K562 (cell line): ENCODE data around the gene ADD3. TPM values are rescaled to one million over a fixed set of nuclear protein-coding genes. Genes with fewer than 3 reads are reported as not detected.

Source experiments
- ARID3A ChIP-seq: IDR thresholded peaks from 2 replicates; pipeline ENCODE4 v1.6.1; 2012; ENCODE audit warnings: low read depth, low read length, improper control_type of control experiment, borderline replicate concordance
- CCAR2 ChIP-seq: fragments of 200-400 bp; formaldehyde crosslinking; IDR thresholded peaks from 2 replicates; pipeline ENCODE4 v1.6.1; 2017; ENCODE audit warnings: mild to moderate bottlenecking, low read depth, low read length
- CHCHD3 ChIP-seq: fragments of 250-450 bp; sonication (Bioruptor Pico); IDR thresholded peaks from 2 replicates; pipeline ENCODE4 v2.1.2; 2022; ENCODE audit warnings: mild to moderate bottlenecking
- CREB1 ChIP-seq, 2 experiments: sonication (generic) in 1 of 2; formaldehyde crosslinking in 1 of 2; IDR thresholded peaks; 2 replicates each; pipeline versions ENCODE4 v1.6.1 to v1.8.0; 2012 to 2022; ENCODE audit warnings: inconsistent platforms in 1 of 2, mild to moderate bottlenecking in 1 of 2, missing genetic modification reagents in 1 of 2, moderate library complexity in 1 of 2
- ETV6 ChIP-seq, 3 experiments: fragments of 150-350 bp in 1 of 3; sonication (generic) in 1 of 3; formaldehyde crosslinking in 1 of 3; IDR thresholded peaks; 2 replicates each; pipeline versions ENCODE4 v1.6.1 to v1.8.0; 2014 to 2022; ENCODE audit warnings: borderline replicate concordance in 2 of 3, low read depth in 2 of 3, antibody characterized with exemption in 1 of 3, low read length in 1 of 3, mild to moderate bottlenecking in 1 of 3, missing genetic modification reagents in 1 of 3
- GTF3C2 ChIP-seq: IDR thresholded peaks from 3 replicates; pipeline ENCODE4 v1.6.1; 2011; ENCODE audit warnings: borderline replicate concordance, mild to moderate bottlenecking, moderate library complexity; ENCODE audit not compliant: insufficient read length; ENCODE audit errors: extremely low read depth
- HDAC6 ChIP-seq: IDR thresholded peaks from 2 replicates; pipeline ENCODE4 v1.6.1; 2012; ENCODE audit warnings: low read depth, mild to moderate bottlenecking, control low read depth, inconsistent platforms, low read length, moderate library complexity
- KDM1A ChIP-seq, 2 experiments: fragments of 450-650 bp; IDR thresholded peaks; 2 replicates each; pipeline ENCODE4 v1.6.1; 2016; ENCODE audit warnings: mild to moderate bottlenecking in 2 of 2
- MTA1 ChIP-seq: fragments of 450-650 bp; IDR thresholded peaks from 2 replicates; pipeline ENCODE4 v1.6.1; 2017; ENCODE audit warnings: borderline replicate concordance
- MTF1 ChIP-seq: fragments of 250-450 bp; sonication (Bioruptor Pico); IDR thresholded peaks from 2 replicates; pipeline ENCODE4 v1.9.0; 2021; ENCODE audit warnings: moderate library complexity, mild to moderate bottlenecking, inconsistent platforms, borderline replicate concordance
- NFE2 ChIP-seq: IDR thresholded peaks from 2 replicates; pipeline ENCODE4 v1.6.1; 2014; ENCODE audit warnings: antibody characterized with exemption, low read depth
- PHTF2 ChIP-seq: fragments of 250-450 bp; sonication (Bioruptor Pico); IDR thresholded peaks from 2 replicates; pipeline ENCODE4 v1.5.0; 2021; ENCODE audit warnings: mild to moderate bottlenecking
- RBM15 ChIP-seq: fragments of 200-400 bp; formaldehyde crosslinking; IDR thresholded peaks from 2 replicates; pipeline ENCODE4 v1.6.1; 2018; ENCODE audit warnings: mild to moderate bottlenecking, low read length, moderate library complexity; ENCODE audit not compliant: insufficient read depth
- THRB ChIP-seq: fragments of 450-650 bp; formaldehyde crosslinking; conservative IDR thresholded peaks from 2 replicates; pipeline ENCODE4 v1.4.0; 2022; ENCODE audit warnings: mild to moderate bottlenecking, missing genetic modification characterization
- ZNF175 ChIP-seq: fragments of 200-800 bp; sonication (Bioruptor generic); IDR thresholded peaks from 2 replicates; pipeline ENCODE4 v1.6.1; 2016; ENCODE audit warnings: low read depth, mild to moderate bottlenecking, missing genetic modification characterization, missing compliant biosample characterization
- polyA plus RNA-seq, 8 experiments: library from polyadenylated mRNA; depleted of rRNA in 4 of 8; stranded (reverse) in 5 of 8; unstranded in 3 of 8; fragments of >200 nt; fragmentation: Nextera tagmentation in 2 of 8; fragmentation: Illumina TruSeq in 1 of 8; extraction: Ambion mirVana in 2 of 8; extraction: Trizol in 1 of 8; gene quantifications; 2 replicates each; pipeline versions ENCODE4 v1.2.1 to v1.2.3, GENCODE V29; 2011 to 2014; ENCODE audit warnings: inconsistent platforms in 1 of 8, missing spikeins in 1 of 8
- total RNA-seq, 7 experiments: library from RNA; depleted of rRNA in 6 of 7; stranded (reverse); fragments of >200 nt in 6 of 7; fragmentation: Illumina TruSeq in 2 of 7; extraction: Trizol in 2 of 7; gene quantifications; 2 replicates each; pipeline versions ENCODE4 v1.2.1 to v1.2.3, GENCODE V29; 2011 to 2021; ENCODE audit warnings: low replicate concordance in 1 of 7
- TF ChIP-seq, protein P1 (sequence below): fragments of 200-800 bp; sonication (Bioruptor generic); IDR thresholded peaks from 2 replicates; pipeline ENCODE4 v1.6.1; 2016; ENCODE audit warnings: missing genetic modification characterization, missing compliant biosample characterization

ADD3 gene
- total and polyA plus RNA-seq, 9 of the 15 experiments (the other 6 are each of a cell fraction or from before 2014, with no cell fraction given): 13.2 to 125 (median 31.7) TPM

DNA sequence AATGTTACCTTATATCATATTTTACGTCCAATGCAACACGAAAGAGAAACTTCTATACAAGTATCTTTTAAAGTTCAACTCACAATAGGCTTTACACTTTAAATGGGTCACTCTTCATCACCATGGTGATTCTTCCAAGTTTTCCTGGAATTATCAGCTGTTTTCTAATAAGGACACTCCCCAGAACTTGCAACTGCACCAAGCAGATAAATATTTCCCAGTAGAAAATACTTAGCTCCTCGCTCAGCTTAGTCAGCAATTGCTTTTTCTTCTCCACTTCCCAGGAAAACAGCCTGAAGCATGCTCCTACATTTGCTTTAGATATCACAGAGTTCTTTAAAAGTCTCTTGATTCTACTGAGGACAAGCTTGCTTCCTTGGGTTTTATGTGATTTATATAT, 25.7 kb upstream of the ADD3 start (continued):
- TF ChIP-seq THRB (CRISPR knock-in tag) (no peak), ETV6 (IDR thresholded peaks at IDR 0.05; ENCODE audit: borderline replicate concordance in 1 of 2, low read depth in 2 of 2, low read length in 1 of 2) (no peak), ETV6 (CRISPR knock-in tag; IDR thresholded peaks at IDR 0.05; ENCODE audit: borderline replicate concordance) (no peak), ZNF175 (no peak), RBM15 (no peak), NFE2 (0 out of 2 replicates have a peak, but pooled peaks have one; percentile 16), HDAC6 (no peak), ARID3A (no peak), CREB1 (IDR thresholded peaks at IDR 0.05) (no peak), CREB1 (CRISPR knock-in tag; IDR thresholded peaks at IDR 0.05) (no peak), MTF1 (CRISPR knock-in tag) (no peak), KDM1A (IDR thresholded peaks at IDR 0.05) (no peak), GTF3C2 (no peak), CCAR2 (no peak), MTA1 (no peak), CHCHD3 (CRISPR knock-in tag) (no peak), PHTF2 (CRISPR knock-in tag) (no peak)
- TF ChIP-seq, protein P1, sequence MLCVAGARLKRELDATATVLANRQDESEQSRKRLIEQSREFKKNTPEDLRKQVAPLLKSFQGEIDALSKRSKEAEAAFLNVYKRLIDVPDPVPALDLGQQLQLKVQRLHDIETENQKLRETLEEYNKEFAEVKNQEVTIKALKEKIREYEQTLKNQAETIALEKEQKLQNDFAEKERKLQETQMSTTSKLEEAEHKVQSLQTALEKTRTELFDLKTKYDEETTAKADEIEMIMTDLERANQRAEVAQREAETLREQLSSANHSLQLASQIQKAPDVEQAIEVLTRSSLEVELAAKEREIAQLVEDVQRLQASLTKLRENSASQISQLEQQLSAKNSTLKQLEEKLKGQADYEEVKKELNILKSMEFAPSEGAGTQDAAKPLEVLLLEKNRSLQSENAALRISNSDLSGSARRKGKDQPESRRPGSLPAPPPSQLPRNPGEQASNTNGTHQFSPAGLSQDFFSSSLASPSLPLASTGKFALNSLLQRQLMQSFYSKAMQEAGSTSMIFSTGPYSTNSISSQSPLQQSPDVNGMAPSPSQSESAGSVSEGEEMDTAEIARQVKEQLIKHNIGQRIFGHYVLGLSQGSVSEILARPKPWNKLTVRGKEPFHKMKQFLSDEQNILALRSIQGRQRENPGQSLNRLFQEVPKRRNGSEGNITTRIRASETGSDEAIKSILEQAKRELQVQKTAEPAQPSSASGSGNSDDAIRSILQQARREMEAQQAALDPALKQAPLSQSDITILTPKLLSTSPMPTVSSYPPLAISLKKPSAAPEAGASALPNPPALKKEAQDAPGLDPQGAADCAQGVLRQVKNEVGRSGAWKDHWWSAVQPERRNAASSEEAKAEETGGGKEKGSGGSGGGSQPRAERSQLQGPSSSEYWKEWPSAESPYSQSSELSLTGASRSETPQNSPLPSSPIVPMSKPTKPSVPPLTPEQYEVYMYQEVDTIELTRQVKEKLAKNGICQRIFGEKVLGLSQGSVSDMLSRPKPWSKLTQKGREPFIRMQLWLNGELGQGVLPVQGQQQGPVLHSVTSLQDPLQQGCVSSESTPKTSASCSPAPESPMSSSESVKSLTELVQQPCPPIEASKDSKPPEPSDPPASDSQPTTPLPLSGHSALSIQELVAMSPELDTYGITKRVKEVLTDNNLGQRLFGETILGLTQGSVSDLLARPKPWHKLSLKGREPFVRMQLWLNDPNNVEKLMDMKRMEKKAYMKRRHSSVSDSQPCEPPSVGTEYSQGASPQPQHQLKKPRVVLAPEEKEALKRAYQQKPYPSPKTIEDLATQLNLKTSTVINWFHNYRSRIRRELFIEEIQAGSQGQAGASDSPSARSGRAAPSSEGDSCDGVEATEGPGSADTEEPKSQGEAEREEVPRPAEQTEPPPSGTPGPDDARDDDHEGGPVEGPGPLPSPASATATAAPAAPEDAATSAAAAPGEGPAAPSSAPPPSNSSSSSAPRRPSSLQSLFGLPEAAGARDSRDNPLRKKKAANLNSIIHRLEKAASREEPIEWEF: no peak
